Suprapubic skin (tissue), 4 donors: ENCODE data around the gene TNFRSF13B. TPM values are rescaled to one million over a fixed set of nuclear protein-coding genes. Genes with fewer than 3 reads are reported as not detected.
A peak's percentile ranks its signal among the peaks of the same experiment; 100 is the strongest.

ENCODE experiments used
- DNase-seq, 2 donors: peaks; one replicate each; pipeline ENCODE4 v3.0.0-alpha.2; 2019; ENCODE audit warnings: low spot score in 2 of 2
- H3K27ac ChIP-seq: fragments of 200-600 bp; sonication (generic); one replicate; pipeline ENCODE4 v1.5.1; 2019
- H3K27me3 ChIP-seq: fragments of 200-600 bp; sonication (generic); one replicate; pipeline ENCODE4 v1.5.1; 2019
- H3K36me3 ChIP-seq: fragments of 200-600 bp; sonication (generic); one replicate; pipeline ENCODE4 v1.5.1; 2019
- H3K4me1 ChIP-seq: fragments of 200-600 bp; sonication (generic); one replicate; pipeline ENCODE4 v1.5.1; 2019
- H3K4me3 ChIP-seq: fragments of 200-600 bp; sonication (generic); one replicate; pipeline ENCODE4 v1.5.1; 2019; ENCODE audit warnings: mild to moderate bottlenecking
- H3K9me3 ChIP-seq: fragments of 200-600 bp; sonication (generic); one replicate; pipeline ENCODE4 v1.5.1; 2019
- EP300 ChIP-seq: sonication (generic); formaldehyde crosslinking; IDR thresholded peaks from one replicate; pipeline ENCODE4 v1.6.1; 2017; ENCODE audit warnings: antibody characterized with exemption
- POLR2A ChIP-seq, 2 donors: fragments of 450-650 bp; IDR thresholded peaks; one replicate each; pipeline ENCODE4 v1.6.1; 2017; ENCODE audit warnings: antibody characterized with exemption in 2 of 2, mild to moderate bottlenecking in 2 of 2, moderate library complexity in 2 of 2
- POLR2AphosphoS5 ChIP-seq, 3 donors: sonication (generic); formaldehyde crosslinking; IDR thresholded peaks; one replicate each; pipeline ENCODE4 v1.6.1; 2017; ENCODE audit warnings: antibody characterized with exemption in 3 of 3
- WGBS: methylation state at CpG from one replicate; pipeline ENCODE4 v1.1.5; 2018; 5-methylcytosine and 5-hydroxymethylcytosine counted together
- total RNA-seq, 4 donors: library from RNA; depleted of rRNA; stranded (reverse); fragments of >200 nt; gene quantifications; one replicate each; pipeline ENCODE4 v1.1.0, GENCODE V29; 2016
- TF ChIP-seq, protein P1 (sequence below), 2 donors: fragments of 200-600 bp in 1 of 2; fragments of 450-650 bp in 1 of 2; sonication (generic) in 1 of 2; IDR thresholded peaks; one replicate each; pipeline ENCODE4 v1.5.1; 2016 to 2019; ENCODE audit warnings: antibody characterized with exemption in 2 of 2, mild to moderate bottlenecking in 1 of 2, moderate library complexity in 1 of 2

TNFRSF13B gene
- total RNA-seq, 4 donors from 2014 or later = 3.8 TPM; not detected in 3

DNA sequence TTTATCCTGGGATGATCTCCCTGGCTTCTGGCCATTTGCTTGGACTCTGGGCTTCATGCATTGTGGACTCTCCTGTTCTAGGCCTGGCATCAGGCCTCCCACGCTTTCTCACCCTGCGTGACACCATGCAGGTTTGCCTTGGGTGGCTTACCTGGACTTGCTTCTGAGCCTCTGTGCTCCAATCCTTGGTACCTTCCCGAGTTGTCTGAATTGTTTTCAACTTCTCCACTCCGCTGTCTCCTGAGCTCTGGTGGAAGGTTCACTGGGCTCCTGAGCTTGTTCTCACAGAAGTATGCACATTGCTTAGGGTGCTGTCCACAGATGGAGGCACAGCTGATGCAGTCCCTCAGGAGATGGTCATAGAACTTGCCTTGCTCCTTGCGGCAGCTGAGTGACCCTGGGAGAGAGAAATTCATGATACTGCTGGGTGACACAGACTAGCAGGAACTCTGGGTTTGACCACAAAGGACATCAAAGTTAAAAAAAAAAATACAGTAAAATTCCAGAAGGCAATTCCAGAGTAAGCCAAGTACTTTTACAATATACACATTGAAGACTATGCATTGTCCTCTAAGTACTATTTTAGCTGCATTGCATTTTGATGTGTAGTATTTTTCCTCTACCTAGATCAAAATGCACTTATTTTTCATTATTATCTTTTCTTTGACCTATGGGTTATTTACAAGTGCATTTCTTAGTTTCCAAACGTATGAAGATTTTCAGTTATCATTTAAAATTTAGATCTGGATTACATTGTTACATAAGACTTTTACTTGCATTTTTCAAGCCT lies 23.1 kb downstream of the TNFRSF13B start:
- Histone ChIP-seq H3K4me3 (no peak overlapping the region), H3K4me1 (no peaks in the 10 kb centered on the region), H3K27me3 (peaks cover 21% of the 10 kb centered on the region), H3K27ac (no peak overlapping the region), H3K36me3 (no peaks in the 10 kb centered on the region), H3K9me3 (no peaks in the 10 kb centered on the region)
- DNase-seq = no peak
- WGBS = 93% methylated on average over 6 of the region's 6 CpGs
- TF ChIP-seq, protein P1, sequence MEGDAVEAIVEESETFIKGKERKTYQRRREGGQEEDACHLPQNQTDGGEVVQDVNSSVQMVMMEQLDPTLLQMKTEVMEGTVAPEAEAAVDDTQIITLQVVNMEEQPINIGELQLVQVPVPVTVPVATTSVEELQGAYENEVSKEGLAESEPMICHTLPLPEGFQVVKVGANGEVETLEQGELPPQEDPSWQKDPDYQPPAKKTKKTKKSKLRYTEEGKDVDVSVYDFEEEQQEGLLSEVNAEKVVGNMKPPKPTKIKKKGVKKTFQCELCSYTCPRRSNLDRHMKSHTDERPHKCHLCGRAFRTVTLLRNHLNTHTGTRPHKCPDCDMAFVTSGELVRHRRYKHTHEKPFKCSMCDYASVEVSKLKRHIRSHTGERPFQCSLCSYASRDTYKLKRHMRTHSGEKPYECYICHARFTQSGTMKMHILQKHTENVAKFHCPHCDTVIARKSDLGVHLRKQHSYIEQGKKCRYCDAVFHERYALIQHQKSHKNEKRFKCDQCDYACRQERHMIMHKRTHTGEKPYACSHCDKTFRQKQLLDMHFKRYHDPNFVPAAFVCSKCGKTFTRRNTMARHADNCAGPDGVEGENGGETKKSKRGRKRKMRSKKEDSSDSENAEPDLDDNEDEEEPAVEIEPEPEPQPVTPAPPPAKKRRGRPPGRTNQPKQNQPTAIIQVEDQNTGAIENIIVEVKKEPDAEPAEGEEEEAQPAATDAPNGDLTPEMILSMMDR (IDR thresholded peaks at IDR 0.05) = no peak
- TF ChIP-seq POLR2A (IDR thresholded peaks at IDR 0.05) (no peak), POLR2AphosphoS5 (IDR thresholded peaks at IDR 0.05) (no peak), EP300 (no peak)

DNA sequence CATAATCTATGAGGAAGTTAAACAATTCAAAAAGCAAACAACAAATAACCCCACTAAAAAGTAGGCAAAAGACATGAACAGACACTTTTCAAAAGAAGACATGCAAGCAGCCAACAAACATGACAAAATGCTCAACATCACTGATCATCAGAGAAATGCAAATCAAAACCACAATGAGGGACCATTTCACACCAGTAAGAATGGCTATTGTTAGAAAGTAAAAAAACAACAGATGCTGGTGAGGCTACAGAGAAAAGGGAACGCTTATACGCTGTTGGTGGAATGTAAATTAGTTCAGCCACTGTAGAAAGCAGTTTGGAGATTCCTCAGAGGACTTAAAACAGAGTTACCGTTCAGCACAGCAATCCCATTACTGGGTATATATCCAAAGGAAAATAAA lies 24.4 kb downstream of the TNFRSF13B start:
- no peak for DNase-seq
- 68% methylated on average over 3 of the region's 3 CpGs for WGBS
- H3K27me3 ChIP-seq = peaks cover 21% of the 10 kb centered on the region
- TF ChIP-seq EP300 = no peak
- TF ChIP-seq POLR2AphosphoS5 (IDR thresholded peaks at IDR 0.05) = no peak
- TF ChIP-seq POLR2A (IDR thresholded peaks at IDR 0.05) = no peak
- TF ChIP-seq, protein P1 (IDR thresholded peaks at IDR 0.05) = no peak
- H3K36me3 ChIP-seq = no peaks in the 10 kb centered on the region
- no peaks in the 10 kb centered on the region for H3K4me1 ChIP-seq
- H3K9me3 ChIP-seq = no peaks in the 10 kb centered on the region
- no peak overlapping the region for H3K27ac ChIP-seq
- no peak overlapping the region for H3K4me3 ChIP-seq

DNA sequence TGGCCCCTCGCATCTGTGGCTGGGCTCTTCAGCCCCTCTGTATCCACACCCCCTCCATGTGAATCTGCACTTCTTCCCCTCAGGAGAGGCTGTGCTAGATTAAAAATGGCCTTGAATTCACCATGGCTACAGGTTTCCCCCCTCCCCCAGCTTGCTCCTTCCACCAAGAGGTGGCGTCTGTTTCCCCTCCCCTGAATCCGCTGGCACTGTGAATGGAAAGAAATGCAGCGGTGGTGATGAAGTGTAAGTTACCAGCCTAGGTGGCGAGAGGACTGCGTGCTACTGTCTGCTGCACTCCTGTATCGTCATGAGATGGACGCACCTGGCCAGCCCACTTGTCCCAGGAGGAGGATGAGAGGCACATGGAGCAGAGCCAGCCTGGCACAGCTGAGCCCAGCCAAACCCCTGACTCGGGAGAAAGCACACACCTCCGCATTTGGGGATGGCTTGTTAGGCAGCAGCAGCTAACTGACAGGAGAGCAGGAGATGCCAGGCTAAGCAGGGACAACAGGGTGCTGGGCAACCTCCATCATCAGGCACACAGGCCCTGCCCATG lies 26.2 kb downstream of the TNFRSF13B start:
- peak in 1 of 2 donors; percentile 66 for DNase-seq
- Histone ChIP-seq H3K27ac (no peak overlapping the region), H3K4me1 (no peaks in the 10 kb centered on the region), H3K9me3 (no peaks in the 10 kb centered on the region), H3K27me3 (peaks cover 17% of the 10 kb centered on the region), H3K4me3 (no peak overlapping the region), H3K36me3 (no peaks in the 10 kb centered on the region)
- no peak for TF ChIP-seq POLR2AphosphoS5 (IDR thresholded peaks at IDR 0.05)
- WGBS = 71% methylated on average over 1 of the region's 10 CpGs

DNA sequence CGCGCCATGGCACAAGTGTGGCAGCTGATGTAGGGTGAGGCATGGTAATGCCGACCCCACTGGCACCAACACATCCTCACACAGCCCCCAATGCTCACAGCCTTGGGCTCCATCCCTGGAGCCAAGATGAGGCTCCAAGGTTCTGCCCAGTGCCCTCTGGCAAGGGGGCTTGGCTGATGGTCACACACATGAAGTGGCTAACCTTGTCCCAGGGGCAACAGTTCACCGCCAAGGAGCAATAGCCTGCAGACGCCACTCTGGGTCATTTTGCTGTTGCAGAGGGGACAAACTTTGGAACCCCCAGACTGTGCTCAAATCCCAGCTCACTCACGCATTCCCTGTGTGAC lies 26.8 kb downstream of the TNFRSF13B start:
- Histone ChIP-seq H3K27me3 (peaks cover 17% of the 10 kb centered on the region), H3K27ac (no peak overlapping the region), H3K36me3 (no peaks in the 10 kb centered on the region), H3K4me3 (no peak overlapping the region), H3K4me1 (no peaks in the 10 kb centered on the region), H3K9me3 (no peaks in the 10 kb centered on the region)
- 80% methylated on average over 1 of the region's 6 CpGs for WGBS
- DNase-seq = peak in 1 of 2 donors; percentile 45
- no peak for TF ChIP-seq EP300
- no peak for TF ChIP-seq POLR2A (IDR thresholded peaks at IDR 0.05)
- no peak for TF ChIP-seq POLR2AphosphoS5 (IDR thresholded peaks at IDR 0.05)
- TF ChIP-seq, protein P1 (IDR thresholded peaks at IDR 0.05) = no peak

DNA sequence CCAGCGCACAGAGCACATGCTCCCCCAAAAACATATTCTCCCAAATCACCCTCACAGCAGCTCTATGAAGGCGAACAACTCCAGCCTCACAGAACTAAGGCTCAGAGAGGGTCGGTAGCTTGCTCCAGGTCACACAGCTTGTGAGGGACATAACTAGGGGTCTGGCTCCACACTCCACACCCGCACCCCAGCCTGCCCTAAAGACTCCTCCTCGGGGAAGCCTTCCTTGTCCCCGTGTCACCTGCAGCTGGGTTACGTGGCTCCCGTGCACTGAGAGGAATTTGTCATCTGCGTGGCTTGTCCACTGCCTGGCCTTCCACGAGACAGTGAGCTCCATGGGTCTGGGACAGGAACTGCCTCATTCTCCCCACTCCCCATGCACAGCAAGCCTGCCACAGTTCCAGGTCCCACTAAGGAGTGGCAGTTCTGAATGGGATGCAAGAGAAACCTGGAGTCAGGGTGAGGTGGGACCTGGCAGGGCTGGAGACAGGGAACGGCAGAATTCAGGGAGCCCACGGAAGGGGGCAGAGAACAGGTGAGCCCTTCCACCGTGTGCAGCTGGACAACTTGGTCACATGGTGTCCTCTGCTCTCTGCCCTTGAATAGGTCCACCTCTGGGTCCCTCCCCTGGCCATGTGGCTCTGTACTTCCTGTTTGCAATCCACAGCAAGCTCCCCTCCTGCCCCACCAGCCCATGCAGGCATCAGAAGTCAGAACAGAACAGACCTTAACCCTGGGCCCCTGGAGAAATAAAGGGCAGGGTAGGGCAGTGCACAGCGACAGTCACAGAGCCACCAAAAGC lies 27.4 kb downstream of the TNFRSF13B start:
- Histone ChIP-seq H3K4me1 (no peaks in the 10 kb centered on the region), H3K4me3 (no peak overlapping the region), H3K36me3 (no peaks in the 10 kb centered on the region), H3K27me3 (peaks cover 20% of the 10 kb centered on the region), H3K27ac (no peak overlapping the region), H3K9me3 (no peaks in the 10 kb centered on the region)
- peak in 1 of 2 donors; percentile 74 for DNase-seq
- WGBS = 78% methylated on average over 13 of the region's 14 CpGs
- no peak for TF ChIP-seq POLR2AphosphoS5 (IDR thresholded peaks at IDR 0.05)
- no peak for TF ChIP-seq POLR2A (IDR thresholded peaks at IDR 0.05)
- TF ChIP-seq, protein P1 (IDR thresholded peaks at IDR 0.05) = no peak
- no peak for TF ChIP-seq EP300
